ENCODE data around the gene ZG16B. TPM values are rescaled to one million over a fixed set of nuclear protein-coding genes. Genes with fewer than 3 reads are reported as not detected.

Gene ZG16B
- total RNA-seq, 1 experiment from 2014 or later: 8.6 TPM

DNA sequence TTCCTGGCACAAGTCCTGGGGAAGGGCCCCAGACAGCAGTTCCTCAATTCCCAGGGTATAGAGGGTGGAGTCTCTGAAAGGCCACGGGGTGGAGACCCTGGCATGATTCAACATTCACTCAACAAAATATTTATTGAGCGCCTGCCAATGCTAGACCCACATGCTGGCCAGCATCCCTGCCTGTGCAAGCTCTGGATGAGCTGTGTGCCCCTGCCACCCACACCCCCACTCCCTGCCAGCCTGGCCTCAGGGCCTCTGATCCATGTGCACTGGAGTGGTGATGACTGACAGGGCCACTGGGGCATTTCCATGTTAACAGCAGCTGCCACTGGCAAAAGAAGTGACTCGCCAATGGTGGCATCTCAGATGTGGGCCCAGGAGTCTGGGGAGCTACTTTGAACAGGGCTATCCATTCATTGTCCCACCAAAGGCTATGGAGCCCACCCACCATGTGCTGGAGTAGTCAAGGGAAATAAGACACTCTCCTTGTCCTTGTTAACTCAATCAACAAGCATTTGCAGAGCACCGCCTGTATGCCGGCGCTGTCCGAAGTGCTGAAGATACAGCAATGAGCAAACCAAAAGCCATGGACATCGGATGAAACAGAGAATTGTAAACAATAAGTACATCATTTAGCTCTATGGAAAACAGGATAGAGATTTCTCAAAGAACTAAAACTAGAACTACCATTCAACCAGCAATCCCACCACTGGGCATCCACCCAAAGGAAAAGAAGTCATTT, 30.9 kb downstream of the ZG16B start:
- no peaks in the 10 kb centered on the region for H3K27me3 ChIP-seq (ENCODE audit: low read length)
- no peak; the same call in 1 of the 2 replicates for ATAC-seq
- H3K9me2 ChIP-seq (replicated peaks; ENCODE audit: low read length): no peaks in the 10 kb centered on the region
- intact Hi-C loops (cut with micrococcal nuclease): no loop called here
- POLR2A ChIA-PET (ENCODE audit: unreplicated experiment): no interaction called here
- peaks cover 29% of the 10 kb centered on the region for H3K4me1 ChIP-seq (ENCODE audit: insufficient read depth, low read length)
- no peaks in the 10 kb centered on the region for H3F3A ChIP-seq (ENCODE audit: low read length, unreplicated experiment)
- no peak for TF ChIP-seq EZH2 (IDR thresholded peaks at IDR 0.05; ENCODE audit: low read length, unreplicated experiment)
- no peak for TF ChIP-seq EZH2phosphoT487 (IDR thresholded peaks at IDR 0.05; ENCODE audit: borderline replicate concordance, low read length)
- TF ChIP-seq, protein P1, sequence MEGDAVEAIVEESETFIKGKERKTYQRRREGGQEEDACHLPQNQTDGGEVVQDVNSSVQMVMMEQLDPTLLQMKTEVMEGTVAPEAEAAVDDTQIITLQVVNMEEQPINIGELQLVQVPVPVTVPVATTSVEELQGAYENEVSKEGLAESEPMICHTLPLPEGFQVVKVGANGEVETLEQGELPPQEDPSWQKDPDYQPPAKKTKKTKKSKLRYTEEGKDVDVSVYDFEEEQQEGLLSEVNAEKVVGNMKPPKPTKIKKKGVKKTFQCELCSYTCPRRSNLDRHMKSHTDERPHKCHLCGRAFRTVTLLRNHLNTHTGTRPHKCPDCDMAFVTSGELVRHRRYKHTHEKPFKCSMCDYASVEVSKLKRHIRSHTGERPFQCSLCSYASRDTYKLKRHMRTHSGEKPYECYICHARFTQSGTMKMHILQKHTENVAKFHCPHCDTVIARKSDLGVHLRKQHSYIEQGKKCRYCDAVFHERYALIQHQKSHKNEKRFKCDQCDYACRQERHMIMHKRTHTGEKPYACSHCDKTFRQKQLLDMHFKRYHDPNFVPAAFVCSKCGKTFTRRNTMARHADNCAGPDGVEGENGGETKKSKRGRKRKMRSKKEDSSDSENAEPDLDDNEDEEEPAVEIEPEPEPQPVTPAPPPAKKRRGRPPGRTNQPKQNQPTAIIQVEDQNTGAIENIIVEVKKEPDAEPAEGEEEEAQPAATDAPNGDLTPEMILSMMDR (conservative IDR thresholded peaks at IDR 0.05; ENCODE audit: low read depth, low read length): no peak
- peak; percentile 80 for DNase-seq
- H2AFZ ChIP-seq (ENCODE audit: low read length): no peak overlapping the region
- no TSS peak for BruUV-seq (replicated peaks)
- H4K20me1 ChIP-seq (ENCODE audit: low read length): no peaks in the 10 kb centered on the region
- CTCF ChIA-PET: no interaction called here
- no peaks in the 10 kb centered on the region for H3K9me3 ChIP-seq (ENCODE audit: low read length)
- H3K4me2 ChIP-seq (ENCODE audit: low read length): no peak overlapping the region
- H3K4me3 ChIP-seq (ENCODE audit: low read length): no peak overlapping the region
- H3K36me3 ChIP-seq (ENCODE audit: low read depth, low read length): no peaks in the 10 kb centered on the region
- peak overlapping the region; percentile 52; the same call in 1 of the 2 replicates for H3K9ac ChIP-seq (ENCODE audit: low read length)
- peaks cover 6% of the 10 kb centered on the region; the same call in 1 of the 2 replicates for H3K79me2 ChIP-seq (ENCODE audit: low read length)
- peak overlapping the region; percentile 79 for H3K27ac ChIP-seq (ENCODE audit: low read length)

DNA sequence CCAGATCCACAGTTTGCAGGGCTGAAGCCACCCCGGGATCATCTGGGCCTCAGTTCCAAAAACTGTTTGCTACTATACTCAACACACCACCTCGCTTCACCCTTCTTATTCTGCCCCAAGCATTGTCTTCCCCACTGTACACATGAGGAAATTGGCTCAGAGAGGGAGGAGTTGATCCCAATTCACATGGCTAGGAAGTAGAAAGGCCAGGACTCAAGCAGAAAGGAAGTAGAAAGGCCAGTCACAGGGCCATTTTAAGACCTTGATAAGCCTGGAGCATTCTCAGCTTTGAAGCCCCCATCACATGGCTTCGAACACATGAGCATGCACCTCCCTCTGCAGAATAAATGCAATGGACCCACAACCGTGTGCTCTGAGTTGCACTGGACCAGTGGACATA, 35.5 kb downstream of the ZG16B start:
- peaks cover 11% of the 10 kb centered on the region for H3K4me1 ChIP-seq (ENCODE audit: insufficient read depth, low read length)
- intact Hi-C loops (cut with micrococcal nuclease): no loop called here
- CTCF ChIA-PET: no interaction called here

More for the DNA sequence above, 35.5 kb downstream of the ZG16B start:
- H3K36me3 ChIP-seq (ENCODE audit: low read depth, low read length): no peaks in the 10 kb centered on the region
- BruUV-seq (replicated peaks): no TSS peak
- no peak for ATAC-seq
- H3K79me2 ChIP-seq (ENCODE audit: low read length): no peaks in the 10 kb centered on the region
- no peak overlapping the region for H3K4me3 ChIP-seq (ENCODE audit: low read length)
- no peaks in the 10 kb centered on the region for H4K20me1 ChIP-seq (ENCODE audit: low read length)
- POLR2A ChIA-PET (ENCODE audit: unreplicated experiment): no interaction called here
- no peaks in the 10 kb centered on the region for H3K9me3 ChIP-seq (ENCODE audit: low read length)
- no peak for DNase-seq
- no peaks in the 10 kb centered on the region for H3K9me2 ChIP-seq (replicated peaks; ENCODE audit: low read length)
- H3K27me3 ChIP-seq (ENCODE audit: low read length): no peaks in the 10 kb centered on the region
- H3K27ac ChIP-seq (ENCODE audit: low read length): no peak overlapping the region
- H3K9ac ChIP-seq (ENCODE audit: low read length): no peak overlapping the region
- TF ChIP-seq EZH2 (IDR thresholded peaks at IDR 0.05; ENCODE audit: low read length, unreplicated experiment) (no peak), EZH2phosphoT487 (IDR thresholded peaks at IDR 0.05; ENCODE audit: borderline replicate concordance, low read length) (no peak)
- TF ChIP-seq, protein P1 (conservative IDR thresholded peaks at IDR 0.05; ENCODE audit: low read depth, low read length): no peak
- H3K4me2 ChIP-seq (ENCODE audit: low read length): no peak overlapping the region
- H3F3A ChIP-seq (ENCODE audit: low read length, unreplicated experiment): peaks cover 5% of the 10 kb centered on the region
- H2AFZ ChIP-seq (ENCODE audit: low read length): no peak overlapping the region

Measured in PC-3 (cell line).